ENCODE results near the gene SNRNP70. TPM values are rescaled to one million over a fixed set of nuclear protein-coding genes. Genes with fewer than 3 reads are reported as not detected.

Gene SNRNP70
- total and polyA plus RNA-seq, 10 of the 15 experiments (the other 5 are each of a cell fraction or from before 2014, with no cell fraction given) = 2.7 to 453 (median 159) TPM

GRCh38 chr19:49067554-49067953 lies 17.7 kb upstream of the SNRNP70 start:
- H3K36me3 ChIP-seq (ENCODE audit: control insufficient read depth in 2 of 2, insufficient read depth in 2 of 2, low read length in 1 of 2) = no peaks in the 10 kb centered on the region
- H3K4me1 ChIP-seq (ENCODE audit: control insufficient read depth, insufficient read depth, low read length) = no peaks in the 10 kb centered on the region
- H3K4me3 ChIP-seq = no peak overlapping the region
- ChIA-PET CTCF (no interaction called here), POLR2A (no interaction called here), RAD21 (ENCODE audit: unreplicated experiment) (no interaction called here), SMC1A (ENCODE audit: uncharacterized antibody, unreplicated experiment) (interaction anchor here (0.9 kb wide), 1 partner anchor 156 kb away, joined by 3 read pairs; no protein-coding TSS in a partner anchor)
- TF ChIP-seq FOXM1 (IDR thresholded peaks at IDR 0.05; ENCODE audit: low read depth, low read length) = no peak
- no peak for TF ChIP-seq RBBP5 (conservative IDR thresholded peaks at IDR 0.05)
- TF ChIP-seq CREM (IDR thresholded peaks at IDR 0.05; ENCODE audit: low read depth) = no peak
- no peak for TF ChIP-seq E4F1 (IDR thresholded peaks at IDR 0.05; ENCODE audit: borderline replicate concordance, partially characterized antibody)
- no peak for TF ChIP-seq SREBF1 (IDR thresholded peaks at IDR 0.05; ENCODE audit: low read length)
- TF ChIP-seq ZNF274 (IDR thresholded peaks at IDR 0.05; ENCODE audit: insufficient read depth, insufficient read length) = no peak
- no peak for TF ChIP-seq TCF12 (IDR thresholded peaks at IDR 0.05; ENCODE audit: low read depth, low read length)
- TF ChIP-seq MYB (IDR thresholded peaks at IDR 0.05; ENCODE audit: borderline replicate concordance, low read depth, low read length) = no peak
- TF ChIP-seq PAX8 (IDR thresholded peaks at IDR 0.05) = no peak
- TF ChIP-seq ZBED1 (IDR thresholded peaks at IDR 0.05; ENCODE audit: borderline replicate concordance) = no peak
- TF ChIP-seq BRCA1 (IDR thresholded peaks at IDR 0.05; ENCODE audit: low read depth, low read length) = no peak
- TF ChIP-seq ATF3 (IDR thresholded peaks at IDR 0.05; ENCODE audit: borderline replicate concordance, extremely low read depth, low read depth, low read length) = no peak
- TF ChIP-seq LARP7 (IDR thresholded peaks at IDR 0.05) = no peak
- no peaks in the 10 kb centered on the region for H3K79me2 ChIP-seq (ENCODE audit: control insufficient read depth, insufficient read depth, low read length)
- in situ Hi-C loops (cut with MboI) = no loop called here
- H3K27me3 ChIP-seq (replicated peaks in 1 of 2; ENCODE audit: control insufficient read depth in 2 of 2, insufficient read depth in 2 of 2, low read length in 1 of 2) = peaks cover 2 to 3% of the 10 kb centered on the region in 2 experiments
- no peaks in the 10 kb centered on the region; the same call in 2 of the 3 replicates for H3K9me3 ChIP-seq (replicated peaks; ENCODE audit: control insufficient read depth, insufficient read depth, low read length)
- no peak overlapping the region for H2AFZ ChIP-seq (ENCODE audit: control insufficient read depth, low read depth, low read length)
- 30% methylated on average over 3 of the region's 3 CpGs for WGBS (ENCODE audit: insufficient coverage, insufficient replicate concordance, low lambda C conversion rate, missing lambda C conversion rate)
- ATAC-seq = no peak
- no peak for DNase-seq (ENCODE audit: low read depth, low spot score)
- no peak overlapping the region for H3K9ac ChIP-seq (ENCODE audit: control insufficient read depth, insufficient read depth, low read length)
- FAIRE-seq = no peak
- BruUV-seq (replicated peaks) = no TSS peak
- H3K27ac ChIP-seq (ENCODE audit: control insufficient read depth, insufficient read depth) = no peak overlapping the region
- intact Hi-C loops (cut with micrococcal nuclease; ENCODE audit: unreplicated experiment) = no loop called here
- H4K20me1 ChIP-seq (ENCODE audit: control insufficient read depth, insufficient read depth) = no peaks in the 10 kb centered on the region
- H3K4me2 ChIP-seq (ENCODE audit: control insufficient read depth, insufficient read depth) = no peak overlapping the region

Data from GM12878 (cell line).